K562 (cell line): Measurements from ENCODE around the gene FIBP. TPM values are rescaled to one million over a fixed set of nuclear protein-coding genes. Genes with fewer than 3 reads are reported as not detected.

Experiments used
- HCFC1 ChIP-seq: IDR thresholded peaks from 2 replicates; pipeline ENCODE4 v1.6.1; 2012; ENCODE audit warnings: low read depth, low read length, improper control_type of control experiment
- MGA ChIP-seq: fragments of 450-650 bp; IDR thresholded peaks from 2 replicates; pipeline ENCODE4 v1.6.1; 2016; ENCODE audit warnings: mild to moderate bottlenecking, moderate library complexity
- TAL1 ChIP-seq: fragments of 450-650 bp; IDR thresholded peaks from 2 replicates; pipeline ENCODE4 v1.6.1; 2016; ENCODE audit warnings: mild to moderate bottlenecking
- ZNF431 ChIP-seq: sonication (generic); formaldehyde crosslinking; IDR thresholded peaks from 2 replicates; pipeline ENCODE4 v1.8.0; 2022; ENCODE audit warnings: mild to moderate bottlenecking, missing genetic modification reagents
- polyA plus RNA-seq, 8 experiments: library from polyadenylated mRNA; depleted of rRNA in 4 of 8; stranded (reverse) in 5 of 8; unstranded in 3 of 8; fragments of >200 nt; fragmentation: Nextera tagmentation in 2 of 8; fragmentation: Illumina TruSeq in 1 of 8; extraction: Ambion mirVana in 2 of 8; extraction: Trizol in 1 of 8; gene quantifications; 2 replicates each; pipeline versions ENCODE4 v1.2.1 to v1.2.3, GENCODE V29; 2011 to 2014; ENCODE audit warnings: inconsistent platforms in 1 of 8, missing spikeins in 1 of 8
- total RNA-seq, 7 experiments: library from RNA; depleted of rRNA in 6 of 7; stranded (reverse); fragments of >200 nt in 6 of 7; fragmentation: Illumina TruSeq in 2 of 7; extraction: Trizol in 2 of 7; gene quantifications; 2 replicates each; pipeline versions ENCODE4 v1.2.1 to v1.2.3, GENCODE V29; 2011 to 2021; ENCODE audit warnings: low replicate concordance in 1 of 7
- TF ChIP-seq, protein P1 (sequence below): fragments of 450-650 bp; IDR thresholded peaks from 2 replicates; pipeline ENCODE4 v1.6.1; 2017; ENCODE audit warnings: mild to moderate bottlenecking, moderate library complexity

The FIBP gene
- total and polyA plus RNA-seq, 9 of the 15 experiments (the other 6 are each of a cell fraction or from before 2014, with no cell fraction given) = 41.2 to 79.2 (median 48.6) TPM

DNA sequence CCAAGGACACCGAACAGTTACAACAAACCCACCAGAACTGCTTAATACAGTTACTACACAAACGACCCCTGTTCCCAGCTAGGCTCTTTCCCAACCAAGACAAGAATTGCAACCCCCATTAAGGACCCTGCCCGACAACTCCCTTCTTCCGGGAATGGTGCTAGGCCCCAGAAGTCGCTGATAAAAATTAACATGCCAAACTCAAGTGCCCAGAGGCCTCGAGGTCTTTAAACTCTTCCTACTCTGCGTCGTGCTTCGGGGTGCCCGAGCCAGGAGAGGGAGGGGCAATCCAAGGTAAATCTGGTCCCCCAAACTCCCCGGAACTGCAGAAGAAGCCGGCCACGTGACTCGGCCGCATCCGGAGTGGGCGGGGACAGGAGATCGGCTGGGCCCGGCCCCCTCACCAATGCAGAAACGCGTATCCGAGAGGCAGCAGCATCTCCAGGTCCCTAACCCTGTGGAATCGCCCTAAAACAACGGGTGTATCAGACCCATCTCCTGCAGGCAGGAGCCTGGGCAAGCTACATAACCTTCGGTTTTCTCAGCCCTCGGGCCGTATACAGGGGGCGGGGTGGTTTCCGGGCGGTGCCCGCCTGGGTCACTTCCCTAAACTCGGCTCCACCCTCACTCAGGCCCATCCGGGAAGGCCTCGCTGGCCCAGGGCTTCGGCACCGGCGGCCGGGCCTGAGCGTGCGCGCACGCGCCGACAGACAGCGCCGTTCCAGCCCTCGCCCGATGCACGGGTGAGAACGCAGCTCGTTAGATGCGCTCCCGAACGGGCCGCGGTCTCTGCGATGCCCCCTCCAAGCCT lies 31.4 kb downstream of the FIBP start (continued):
- TF ChIP-seq MGA (no peak), TAL1 (no peak), HCFC1 (peak; percentile 2; the same call in 1 of the 2 replicates), ZNF431 (CRISPR knock-in tag) (peak; percentile 68; the same call in 1 of the 2 replicates)
- TF ChIP-seq, protein P1, sequence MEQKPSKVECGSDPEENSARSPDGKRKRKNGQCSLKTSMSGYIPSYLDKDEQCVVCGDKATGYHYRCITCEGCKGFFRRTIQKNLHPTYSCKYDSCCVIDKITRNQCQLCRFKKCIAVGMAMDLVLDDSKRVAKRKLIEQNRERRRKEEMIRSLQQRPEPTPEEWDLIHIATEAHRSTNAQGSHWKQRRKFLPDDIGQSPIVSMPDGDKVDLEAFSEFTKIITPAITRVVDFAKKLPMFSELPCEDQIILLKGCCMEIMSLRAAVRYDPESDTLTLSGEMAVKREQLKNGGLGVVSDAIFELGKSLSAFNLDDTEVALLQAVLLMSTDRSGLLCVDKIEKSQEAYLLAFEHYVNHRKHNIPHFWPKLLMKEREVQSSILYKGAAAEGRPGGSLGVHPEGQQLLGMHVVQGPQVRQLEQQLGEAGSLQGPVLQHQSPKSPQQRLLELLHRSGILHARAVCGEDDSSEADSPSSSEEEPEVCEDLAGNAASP = no peak
